GM12872 (cell line): ENCODE measurements around the gene SF1.

Source experiments
- CTCF ChIP-seq: IDR thresholded peaks from 3 replicates; pipeline ENCODE4 v1.5.1; 2011; ENCODE audit warnings: low read depth, mild to moderate bottlenecking, low read length, moderate library complexity; ENCODE audit not compliant: insufficient read depth

SF1 gene

GRCh38 chr11:64746486-64746885 is 31.9 kb downstream of the SF1 start:
- no peak for TF ChIP-seq CTCF

- TF ChIP-seq CTCF: no peak
These were observed 32.6 kb downstream of the SF1 start for GRCh38 chr11:64745521-64746328.

- TF ChIP-seq CTCF: no peak
These were observed 33.2 kb downstream of the SF1 start for GRCh38 chr11:64745189-64745520.

GRCh38 chr11:64744544-64745188 is 33.7 kb downstream of the SF1 start:
- no peak for TF ChIP-seq CTCF

GRCh38 chr11:64743591-64744543 is 34.5 kb downstream of the SF1 start, which contains the start of gene RASGRP2:
TSS of gene RASGRP2 (minus strand) at chr11:64744142. CDS start at chr11:64742866, 1,276 bp downstream.
- TF ChIP-seq CTCF: peak; percentile 80

- peak; percentile 87 for TF ChIP-seq CTCF
These were observed 35.3 kb downstream of the SF1 start for GRCh38 chr11:64742889-64743590.
